Nephron progenitor cell (in vitro differentiated cells): ENCODE data around the gene NME2.
A peak's percentile ranks its signal among the peaks of the same experiment; 100 is the strongest.
"Not testable (repeated sequence)": the region's sequence is repeated elsewhere in the genome, so short reads cannot be mapped to it uniquely, and the experiment has no call there.

Experiments
- DNase-seq: peaks from one replicate; pipeline ENCODE4 v3.0.0; 2021
- H3K27ac Mint-ChIP-seq: 2 replicates; pipeline ENCODE4 v1.8.0; 2021; ENCODE audit warnings: mild to moderate bottlenecking, moderate library complexity, mixed read lengths
- H3K27me3 Mint-ChIP-seq: 2 replicates; pipeline ENCODE4 v1.8.0; 2021; ENCODE audit warnings: mild to moderate bottlenecking, low read depth, mixed read lengths; ENCODE audit not compliant: poor library complexity
- H3K36me3 Mint-ChIP-seq: 2 replicates; pipeline ENCODE4 v1.8.0; 2021; ENCODE audit warnings: low read depth, mixed read lengths
- H3K4me1 Mint-ChIP-seq: 2 replicates; pipeline ENCODE4 v1.8.0; 2021; ENCODE audit warnings: mixed read lengths
- H3K4me3 Mint-ChIP-seq: 2 replicates; pipeline ENCODE4 v1.8.0; 2021; ENCODE audit warnings: mild to moderate bottlenecking, moderate library complexity, mixed read lengths
- H3K9me3 Mint-ChIP-seq: 2 replicates; pipeline ENCODE4 v1.8.0; 2021; ENCODE audit warnings: mild to moderate bottlenecking, moderate library complexity, mixed read lengths
- CTCF ChIP-seq: fragments of 200-600 bp; sonication (generic); IDR thresholded peaks from 2 replicates; pipeline ENCODE4 v1.5.0; 2021; ENCODE audit warnings: antibody characterized with exemption

The NME2 gene

GRCh38 chr17:51170736-51171135, 4.5 kb downstream of the NME2 start:
- H3K27me3 Mint-ChIP-seq, result peaks cover 3% of the 10 kb centered on the region
- TF ChIP-seq CTCF, result no peak
- H3K4me1 Mint-ChIP-seq, result peaks cover 16% of the 10 kb centered on the region
- H3K4me3 Mint-ChIP-seq, result no peak overlapping the region
- H3K9me3 Mint-ChIP-seq, result no peaks in the 10 kb centered on the region
- H3K27ac Mint-ChIP-seq, result no peak overlapping the region
- peaks cover 36% of the 10 kb centered on the region for H3K36me3 Mint-ChIP-seq
- no peak for DNase-seq

GRCh38 chr17:51172030-51172429, 5.8 kb downstream of the NME2 start:
- not testable (repeated sequence) for H3K27ac Mint-ChIP-seq, H3K9me3 Mint-ChIP-seq, DNase-seq, H3K4me3 Mint-ChIP-seq, H3K27me3 Mint-ChIP-seq
- peaks cover 38% of the 10 kb centered on the region for H3K36me3 Mint-ChIP-seq
- H3K4me1 Mint-ChIP-seq, result peaks cover 11% of the 10 kb centered on the region

- peak overlapping the region; percentile 69 for H3K27ac Mint-ChIP-seq
- DNase-seq, result no peak
- no peak overlapping the region for H3K4me3 Mint-ChIP-seq
- peaks cover 17% of the 10 kb centered on the region for H3K4me1 Mint-ChIP-seq
- H3K36me3 Mint-ChIP-seq, result peaks cover 55% of the 10 kb centered on the region
- H3K9me3 Mint-ChIP-seq, result no peaks in the 10 kb centered on the region
- H3K27me3 Mint-ChIP-seq, result no peaks in the 10 kb centered on the region
- no peak for TF ChIP-seq CTCF
Measured at GRCh38 chr17:51180486-51180885, 14.3 kb downstream of the NME2 start.

- no peak for TF ChIP-seq CTCF
- peak overlapping the region; percentile 9 for H3K27ac Mint-ChIP-seq
- peaks cover 75% of the 10 kb centered on the region for H3K36me3 Mint-ChIP-seq
- H3K4me1 Mint-ChIP-seq, result peaks cover 12% of the 10 kb centered on the region
- no peak for DNase-seq
- no peaks in the 10 kb centered on the region for H3K27me3 Mint-ChIP-seq
- no peaks in the 10 kb centered on the region for H3K9me3 Mint-ChIP-seq
- no peak overlapping the region for H3K4me3 Mint-ChIP-seq
Measured at GRCh38 chr17:51184124-51184523, 17.9 kb downstream of the NME2 start.

GRCh38 chr17:51185763-51186332, 19.6 kb downstream of the NME2 start:
- no peak for DNase-seq
- H3K27me3 Mint-ChIP-seq, result no peaks in the 10 kb centered on the region
- peak overlapping the region; percentile 90 for H3K27ac Mint-ChIP-seq
- H3K4me3 Mint-ChIP-seq, result no peak overlapping the region
- H3K9me3 Mint-ChIP-seq, result no peaks in the 10 kb centered on the region
- H3K4me1 Mint-ChIP-seq, result peaks cover under 1% of the 10 kb centered on the region
- peaks cover 79% of the 10 kb centered on the region for H3K36me3 Mint-ChIP-seq
- no peak for TF ChIP-seq CTCF

GRCh38 chr17:51188271-51188833, 22.1 kb downstream of the NME2 start:
- Mint-ChIP-seq H3K9me3 (no peaks in the 10 kb centered on the region), H3K4me1 (no peaks in the 10 kb centered on the region), H3K27me3 (no peaks in the 10 kb centered on the region), H3K4me3 (no peak overlapping the region), H3K27ac (no peak overlapping the region), H3K36me3 (peaks cover 83% of the 10 kb centered on the region)
- DNase-seq, result no peak
- TF ChIP-seq CTCF, result no peak
